Measurements from ENCODE around the gene DNAJC28.

Gene DNAJC28

GRCh38 chr21:33443194-33443593, 48.3 kb downstream of the DNAJC28 start:
- TF ChIP-seq CTCF (IDR thresholded peaks at IDR 0.05; ENCODE audit: low read depth, low read length): no peak
- H3K27ac ChIP-seq: no peak overlapping the region

GRCh38 chr21:33441489-33442477, 49.7 kb downstream of the DNAJC28 start:
- Histone ChIP-seq H3K27me3 (ENCODE audit: insufficient read depth, low read depth, severe bottlenecking) (no peaks in the 10 kb centered on the region), H3K36me3 (peaks cover 20% of the 10 kb centered on the region), H3K9me3 (ENCODE audit: severe bottlenecking) (no peaks in the 10 kb centered on the region), H3K4me3 (ENCODE audit: low read depth, low read length) (no peak overlapping the region), H3K27ac (no peak overlapping the region)
- DNase-seq: no peak
- TF ChIP-seq CTCF (IDR thresholded peaks at IDR 0.05; ENCODE audit: low read depth, low read length): no peak

More at GRCh38 chr21:33443194-33443593, 48.3 kb downstream of the DNAJC28 start:
- no peak overlapping the region for H3K4me3 ChIP-seq (ENCODE audit: low read depth, low read length)
- no peaks in the 10 kb centered on the region for H3K27me3 ChIP-seq (ENCODE audit: insufficient read depth, low read depth, severe bottlenecking)
- H3K36me3 ChIP-seq: peaks cover 6% of the 10 kb centered on the region
- no peaks in the 10 kb centered on the region for H3K9me3 ChIP-seq (ENCODE audit: severe bottlenecking)
- no peak for DNase-seq
